Esophagus muscularis mucosa (tissue), 4 donors: ENCODE measurements around the gene TRRAP. TPM values are rescaled to one million over a fixed set of nuclear protein-coding genes. Genes with fewer than 3 reads are reported as not detected.

Source experiments
- DNase-seq: peaks from one replicate; pipeline ENCODE4 v3.0.0-alpha.2; 2017; ENCODE audit errors: extremely low spot score
- H3K27ac ChIP-seq, 4 donors: fragments of 200-600 bp; sonication (generic); replicated peaks in 1 of 4; 1 replicate in 3 of 4; 2 replicates in 1 of 4; pipeline ENCODE4 v1.5.1; 2016 to 2019; ENCODE audit warnings: mild to moderate bottlenecking in 1 of 4
- H3K27me3 ChIP-seq, 4 donors: fragments of 200-600 bp; sonication (generic); one replicate each; pipeline versions ENCODE4 v1.5.1 to v1.6.0; 2016 to 2019
- H3K36me3 ChIP-seq, 4 donors: fragments of 200-600 bp; sonication (generic); one replicate each; pipeline ENCODE4 v1.5.1; 2016 to 2019
- H3K4me1 ChIP-seq, 4 donors: fragments of 200-600 bp; sonication (generic); one replicate each; pipeline ENCODE4 v1.5.1; 2016 to 2019
- H3K4me3 ChIP-seq, 4 donors: fragments of 200-600 bp; sonication (generic); 1 replicate in 2 of 4; 2 replicates in 2 of 4; pipeline ENCODE4 v1.5.1; 2016 to 2019; ENCODE audit warnings: mild to moderate bottlenecking in 4 of 4, moderate library complexity in 1 of 4
- H3K9me3 ChIP-seq, 4 donors: fragments of 200-600 bp; sonication (generic); 1 replicate in 3 of 4; 2 replicates in 1 of 4; pipeline ENCODE4 v1.5.1; 2016 to 2019
- CTCF ChIP-seq, 3 experiments: fragments of 200-600 bp in 2 of 3; fragments of 450-650 bp in 1 of 3; sonication (generic) in 2 of 3; IDR thresholded peaks; one replicate each; pipeline ENCODE4 v1.5.1; 2017 to 2019; ENCODE audit warnings: antibody characterized with exemption in 3 of 3, mild to moderate bottlenecking in 2 of 3, moderate library complexity in 1 of 3
- EP300 ChIP-seq: sonication (generic); formaldehyde crosslinking; IDR thresholded peaks from one replicate; pipeline ENCODE4 v1.6.1; 2017; ENCODE audit warnings: antibody characterized with exemption
- POLR2A ChIP-seq: fragments of 450-650 bp; IDR thresholded peaks from one replicate; pipeline ENCODE4 v1.6.1; 2017; ENCODE audit warnings: antibody characterized with exemption, moderate library complexity, mild to moderate bottlenecking, low read depth
- POLR2AphosphoS5 ChIP-seq, 2 donors: sonication (generic); formaldehyde crosslinking; IDR thresholded peaks; one replicate each; pipeline ENCODE4 v1.6.1; 2017; ENCODE audit warnings: antibody characterized with exemption in 2 of 2
- WGBS: methylation state at CpG from one replicate; pipeline ENCODE4 v1.1.5; 2018; 5-methylcytosine and 5-hydroxymethylcytosine counted together
- intact Hi-C: fragments of 100-400 bp; cut with DNase I; formaldehyde crosslinking; loops from one replicate; pipeline ENCODE4 v1.15.1; 2023
- total RNA-seq, 4 donors: library from RNA; depleted of rRNA; stranded (reverse); fragments of >200 nt; gene quantifications; one replicate each; pipeline versions ENCODE4 v1.1.0 to v1.2.1, GENCODE V29; 2016

The TRRAP gene
- total RNA-seq, 4 donors from 2014 or later: 22.9 to 38.0 (median 29.7) TPM

GRCh38 chr7:98909487-98909886 lies 31.2 kb downstream of the TRRAP start:
- Histone ChIP-seq H3K27me3 (no peaks in the 10 kb centered on the region), H3K36me3 (peaks cover 66 to 100% (median 99%) of the 10 kb centered on the region in 4 donors), H3K27ac (no peak overlapping the region), H3K4me1 (peaks cover 0 to 4% (median 0%) of the 10 kb centered on the region in 4 donors), H3K4me3 (no peak overlapping the region), H3K9me3 (no peaks in the 10 kb centered on the region)
- TF ChIP-seq EP300 (no peak), POLR2A (no peak), POLR2AphosphoS5 (IDR thresholded peaks at IDR 0.05) (no peak), CTCF (IDR thresholded peaks at IDR 0.05) (no peak)
- WGBS: 83% methylated on average over 7 of the region's 8 CpGs
- DNase-seq: no peak
- intact Hi-C loops: no loop called here

GRCh38 chr7:98910427-98910826 lies 32.1 kb downstream of the TRRAP start:
- no peaks in the 10 kb centered on the region for H3K9me3 ChIP-seq
- DNase-seq: no peak
- TF ChIP-seq POLR2AphosphoS5 (IDR thresholded peaks at IDR 0.05): no peak
- no peak for TF ChIP-seq EP300
- TF ChIP-seq CTCF (IDR thresholded peaks at IDR 0.05): no peak
- TF ChIP-seq POLR2A: no peak
- peaks cover 57 to 98% (median 93%) of the 10 kb centered on the region in 4 donors for H3K36me3 ChIP-seq
- H3K4me3 ChIP-seq: no peak overlapping the region
- H3K27me3 ChIP-seq: no peaks in the 10 kb centered on the region
- intact Hi-C loops: no loop called here
- no peak overlapping the region for H3K27ac ChIP-seq
- 91% methylated on average over 3 of the region's 3 CpGs for WGBS
- peaks cover 0 to 4% (median 0%) of the 10 kb centered on the region in 4 donors for H3K4me1 ChIP-seq

- peaks cover 0 to 4% (median 0%) of the 10 kb centered on the region in 4 donors for H3K4me1 ChIP-seq
- no peaks in the 10 kb centered on the region for H3K27me3 ChIP-seq
- intact Hi-C loops: no loop called here
- H3K27ac ChIP-seq: no peak overlapping the region
- H3K36me3 ChIP-seq: peaks cover 60 to 98% (median 93%) of the 10 kb centered on the region in 4 donors
- no peak for DNase-seq
- 75% methylated on average over 5 of the region's 5 CpGs for WGBS
- TF ChIP-seq POLR2AphosphoS5 (IDR thresholded peaks at IDR 0.05) (no peak), EP300 (no peak), POLR2A (no peak), CTCF (IDR thresholded peaks at IDR 0.05) (no peak)
- no peak overlapping the region for H3K4me3 ChIP-seq
- no peaks in the 10 kb centered on the region for H3K9me3 ChIP-seq
Observed at GRCh38 chr7:98911916-98912315, 33.6 kb downstream of the TRRAP start.

- H3K36me3 ChIP-seq: peaks cover 71 to 98% (median 93%) of the 10 kb centered on the region in 4 donors
- no peak overlapping the region for H3K27ac ChIP-seq
- DNase-seq: no peak
- TF ChIP-seq CTCF (IDR thresholded peaks at IDR 0.05) (no peak), POLR2A (no peak)
- no peaks in the 10 kb centered on the region for H3K9me3 ChIP-seq
- WGBS: 83% methylated on average over 8 of the region's 8 CpGs
- intact Hi-C loops: no loop called here
- H3K4me3 ChIP-seq: no peak overlapping the region
- H3K27me3 ChIP-seq: no peaks in the 10 kb centered on the region
- H3K4me1 ChIP-seq: peaks cover 0 to 4% (median 0%) of the 10 kb centered on the region in 4 donors
Observed at GRCh38 chr7:98913026-98913425, 34.7 kb downstream of the TRRAP start.

- H3K9me3 ChIP-seq: no peaks in the 10 kb centered on the region
- DNase-seq: no peak
- H3K4me3 ChIP-seq: no peak overlapping the region
- peaks cover 0 to 4% (median 0%) of the 10 kb centered on the region in 4 donors for H3K4me1 ChIP-seq
- TF ChIP-seq CTCF (IDR thresholded peaks at IDR 0.05): no peak
- no peak for TF ChIP-seq POLR2A
- no peak for TF ChIP-seq EP300
- TF ChIP-seq POLR2AphosphoS5 (IDR thresholded peaks at IDR 0.05): no peak
- intact Hi-C loops: no loop called here
- no peak overlapping the region for H3K27ac ChIP-seq
- peaks cover 70 to 98% (median 93%) of the 10 kb centered on the region in 4 donors for H3K36me3 ChIP-seq
- no peaks in the 10 kb centered on the region for H3K27me3 ChIP-seq
Observed at GRCh38 chr7:98913612-98914011, 35.3 kb downstream of the TRRAP start.
